Smooth muscle cell (in vitro differentiated cells): ENCODE results near the gene SLC17A9. TPM values are rescaled to one million over a fixed set of nuclear protein-coding genes. Genes with fewer than 3 reads are reported as not detected.

ENCODE experiments used
- DNase-seq: peaks from one replicate; lab custom pipeline; 2025; ENCODE audit not compliant: unreplicated experiment; lab: John Stamatoyannopoulos, UW
- H2AFZ ChIP-seq: fragments of 200-600 bp; sonication (generic); 2 replicates; pipeline ENCODE4 v1.6.0; 2016; ENCODE audit warnings: antibody characterized with exemption, low read depth, mild to moderate bottlenecking
- H3F3A ChIP-seq: fragments of 200-600 bp; sonication (generic); 2 replicates; pipeline ENCODE4 v1.6.0; 2017; ENCODE audit warnings: antibody characterized with exemption, low read depth
- H3K27ac ChIP-seq: fragments of 200-600 bp; sonication (generic); 2 replicates; pipeline ENCODE4 v1.5.1; 2016; ENCODE audit warnings: low read depth, mild to moderate bottlenecking
- H3K27me3 ChIP-seq: fragments of 200-600 bp; sonication (generic); 2 replicates; pipeline ENCODE4 v1.6.1; 2016; ENCODE audit warnings: low read depth, mild to moderate bottlenecking
- H3K36me3 ChIP-seq: fragments of 200-600 bp; sonication (generic); 2 replicates; pipeline ENCODE4 v1.5.1; 2016; ENCODE audit warnings: low read depth
- H3K4me1 ChIP-seq: fragments of 200-600 bp; sonication (generic); 2 replicates; pipeline ENCODE4 v1.5.1; 2016; ENCODE audit warnings: low read depth
- H3K4me2 ChIP-seq: fragments of 200-600 bp; sonication (generic); 2 replicates; pipeline ENCODE4 v1.6.0; 2016; ENCODE audit warnings: mild to moderate bottlenecking
- H3K4me3 ChIP-seq: fragments of 200-600 bp; sonication (generic); 2 replicates; pipeline ENCODE4 v1.5.1; 2016; ENCODE audit warnings: mild to moderate bottlenecking
- H3K79me2 ChIP-seq: fragments of 200-600 bp; sonication (generic); 2 replicates; pipeline ENCODE4 v1.6.0; 2016; ENCODE audit warnings: low read depth, mild to moderate bottlenecking
- H3K9ac ChIP-seq: fragments of 200-600 bp; sonication (generic); 2 replicates; pipeline ENCODE4 v1.6.0; 2016; ENCODE audit warnings: low read depth
- H3K9me3 ChIP-seq: fragments of 200-600 bp; sonication (generic); replicated peaks from 2 replicates; pipeline ENCODE4 v1.5.1; 2016; ENCODE audit warnings: low read depth
- H4K20me1 ChIP-seq: fragments of 200-600 bp; sonication (generic); 2 replicates; pipeline ENCODE4 v1.6.0; 2016; ENCODE audit warnings: low read depth
- CTCF ChIP-seq: fragments of 200-600 bp; sonication (generic); IDR thresholded peaks from 2 replicates; pipeline ENCODE4 v1.5.1; 2017; ENCODE audit warnings: borderline replicate concordance, mild to moderate bottlenecking, antibody characterized with exemption; ENCODE audit not compliant: insufficient read depth, poor library complexity, severe bottlenecking
- WGBS: methylation state at CpG from one replicate; pipeline ENCODE4 v1.1.7; 2016; ENCODE audit warnings: low lambda C conversion rate; 5-methylcytosine and 5-hydroxymethylcytosine counted together
- polyA plus RNA-seq: library from polyadenylated mRNA; unstranded; fragments of >200 nt; fragmentation: Nextera tagmentation; extraction: Ambion mirVana; gene quantifications from 2 replicates; pipeline ENCODE4 v1.2.1, GENCODE V29; 2016
- total RNA-seq: library from RNA; depleted of rRNA; stranded (reverse); fragments of >200 nt; gene quantifications from 2 replicates; pipeline ENCODE4 v1.2.3, GENCODE V29; 2014

Gene SLC17A9
- total and polyA plus RNA-seq, 2 experiments from 2014 or later = 32.5 to 96.7 TPM

DNA sequence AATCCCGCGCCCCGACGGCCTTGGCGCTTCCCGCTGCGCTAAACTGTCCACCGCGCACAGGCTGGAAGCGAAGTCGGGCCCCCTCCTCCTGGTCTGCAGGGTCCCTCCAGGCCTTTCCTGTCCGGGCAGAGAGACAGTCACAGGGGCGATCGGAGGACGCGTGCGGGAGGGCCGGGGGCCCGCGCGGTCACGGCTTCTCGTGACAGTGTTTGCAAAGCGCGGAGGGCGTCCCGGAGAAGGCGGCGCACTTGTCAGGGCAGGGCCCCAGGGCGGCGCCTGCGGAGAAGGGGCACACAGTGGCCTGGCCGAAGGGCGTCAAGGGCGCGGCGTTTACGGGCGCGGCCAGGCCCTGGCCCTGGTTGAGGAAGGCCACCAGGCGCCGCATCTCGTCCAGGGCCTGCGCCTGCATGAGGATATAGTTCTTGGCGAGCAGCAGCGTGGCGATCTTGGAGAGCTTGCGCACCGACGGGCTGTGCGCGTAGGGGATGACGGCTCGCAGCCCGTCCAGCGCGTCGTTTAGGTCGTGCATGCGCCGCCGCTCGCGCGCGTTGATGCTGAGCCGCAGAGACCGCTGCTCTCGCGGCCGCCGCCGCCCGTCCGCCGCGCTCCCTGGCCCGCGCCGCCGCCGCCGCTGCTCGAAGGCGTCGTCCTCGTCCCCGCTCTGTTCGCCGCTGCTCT is 53.5 kb downstream of the SLC17A9 start:
- H3K79me2 ChIP-seq = no peaks in the 10 kb centered on the region
- H3K27ac ChIP-seq = no peak overlapping the region
- no peak overlapping the region for H2AFZ ChIP-seq
- no peaks in the 10 kb centered on the region for H3F3A ChIP-seq
- 5% methylated on average over 80 of the region's 90 CpGs for WGBS
- H3K36me3 ChIP-seq = no peaks in the 10 kb centered on the region
- H3K4me3 ChIP-seq = no peak overlapping the region
- peaks cover 93% of the 10 kb centered on the region for H3K27me3 ChIP-seq
- H3K9ac ChIP-seq = no peak overlapping the region
- TF ChIP-seq CTCF = no peak
- H3K9me3 ChIP-seq = no peaks in the 10 kb centered on the region
- DNase-seq = no peak
- no peaks in the 10 kb centered on the region for H3K4me1 ChIP-seq
- peak overlapping the region; percentile 80 for H3K4me2 ChIP-seq
- no peaks in the 10 kb centered on the region for H4K20me1 ChIP-seq

- Histone ChIP-seq H3K9me3 (no peaks in the 10 kb centered on the region), H3K9ac (no peak within 1 kb of the TSS), H3K27ac (no peak within 1 kb of the TSS), H2AFZ (no peak within 1 kb of the TSS), H3K27me3 (peaks cover 87% of the 10 kb centered on the region), H3K4me1 (no peaks in the 10 kb centered on the region), H3K79me2 (no peaks in the 10 kb centered on the region), H3K36me3 (no peaks in the 10 kb centered on the region), H4K20me1 (no peaks in the 10 kb centered on the region), H3K4me2 (peak within 1 kb of the TSS; percentile 80), H3K4me3 (peak within 1 kb of the TSS; percentile 16), H3F3A (no peaks in the 10 kb centered on the region)
- no peak for TF ChIP-seq CTCF
- no peak for DNase-seq
- 4% methylated on average over 49 of the region's 110 CpGs for WGBS
These were observed 54.2 kb downstream of the SLC17A9 start, which contains the start of gene BHLHE23 for GRCh38 chr20:63006540-63007359. Gene BHLHE23 (minus strand): TSS chr20:63006964. CDS start chr20:63006774, 190 bp downstream.

- peaks cover 81% of the 10 kb centered on the region for H3K27me3 ChIP-seq
- no peak overlapping the region for H2AFZ ChIP-seq
- no peak for TF ChIP-seq CTCF
- H3K9ac ChIP-seq = no peak overlapping the region
- H3K79me2 ChIP-seq = no peaks in the 10 kb centered on the region
- H4K20me1 ChIP-seq = no peaks in the 10 kb centered on the region
- H3K4me1 ChIP-seq = no peaks in the 10 kb centered on the region
- 7% methylated on average over 16 of the region's 24 CpGs for WGBS
- H3K4me3 ChIP-seq = peak overlapping the region; percentile 16
- no peaks in the 10 kb centered on the region for H3F3A ChIP-seq
- no peak for DNase-seq
- no peaks in the 10 kb centered on the region for H3K9me3 ChIP-seq
- H3K27ac ChIP-seq = no peak overlapping the region
- H3K4me2 ChIP-seq = peak overlapping the region; percentile 80
- H3K36me3 ChIP-seq = no peaks in the 10 kb centered on the region
These were observed 54.8 kb downstream of the SLC17A9 start for GRCh38 chr20:63007360-63007645.
